NT2/D1 (cell line): Measurements from ENCODE around the gene PIGL.

Source experiments
- YY1 ChIP-seq: IDR thresholded peaks from 2 replicates; pipeline ENCODE4 v1.6.1; 2011; ENCODE audit not compliant: insufficient read length, insufficient read depth
- ZNF274 ChIP-seq: IDR thresholded peaks from 2 replicates; pipeline ENCODE4 v1.6.1; 2011; ENCODE audit warnings: mild to moderate bottlenecking, low read depth, low read length

DNA sequence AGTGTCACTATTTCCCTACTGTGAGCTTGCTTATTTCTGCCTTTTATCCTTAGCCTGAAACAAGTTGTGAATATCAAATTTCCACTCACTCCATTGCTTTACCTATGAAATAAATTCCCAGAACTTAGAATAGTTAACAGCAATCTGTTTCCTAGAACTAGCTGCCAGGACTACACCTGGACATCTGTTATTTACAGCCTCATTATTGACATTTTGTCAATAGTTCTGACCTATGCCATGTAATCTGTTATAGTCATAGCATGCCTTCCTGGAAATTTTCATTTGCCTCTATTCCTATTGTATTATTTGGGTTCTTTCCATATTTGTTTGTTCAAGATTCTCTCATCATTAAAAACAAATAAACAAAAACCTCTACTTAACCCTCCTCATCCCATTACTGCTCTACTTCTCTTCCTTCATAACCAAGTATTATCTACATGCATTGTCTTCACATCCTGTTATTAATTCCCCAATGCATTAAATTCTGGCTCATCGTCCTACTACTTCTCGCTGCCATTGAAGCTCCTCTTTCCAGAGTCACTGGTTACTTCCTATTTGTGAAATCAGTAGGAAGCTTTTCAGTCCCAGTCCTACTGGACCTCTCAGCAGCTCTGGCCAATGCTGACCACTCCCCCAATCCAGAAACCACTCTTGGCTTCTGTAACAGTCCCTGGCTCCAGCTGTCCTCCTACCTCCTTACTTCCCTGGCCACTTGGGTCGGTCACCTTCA lies 55.3 kb downstream of the PIGL start:
- TF ChIP-seq YY1, result no peak
- no peak for TF ChIP-seq ZNF274
